ENCODE measurements around the gene DDX54. TPM values are rescaled to one million over a fixed set of nuclear protein-coding genes. Genes with fewer than 3 reads are reported as not detected.

DDX54 gene
- total RNA-seq, 2 donors from 2014 or later: 52.7 TPM

- Histone ChIP-seq H3K4me1 (no peaks in the 10 kb centered on the region), H3K4me3 (no peak overlapping the region), H3K36me3 (replicated peaks in 1 of 2; ENCODE audit: insufficient read depth in 1 of 2, low read depth in 2 of 2) (peaks cover 25 to 56% of the 10 kb centered on the region in 2 donors), H3K27ac (no peak overlapping the region), H3K27me3 (no peaks in the 10 kb centered on the region), H3K9me3 (no peaks in the 10 kb centered on the region)
- ATAC-seq: no peak
- TF ChIP-seq, protein P1, sequence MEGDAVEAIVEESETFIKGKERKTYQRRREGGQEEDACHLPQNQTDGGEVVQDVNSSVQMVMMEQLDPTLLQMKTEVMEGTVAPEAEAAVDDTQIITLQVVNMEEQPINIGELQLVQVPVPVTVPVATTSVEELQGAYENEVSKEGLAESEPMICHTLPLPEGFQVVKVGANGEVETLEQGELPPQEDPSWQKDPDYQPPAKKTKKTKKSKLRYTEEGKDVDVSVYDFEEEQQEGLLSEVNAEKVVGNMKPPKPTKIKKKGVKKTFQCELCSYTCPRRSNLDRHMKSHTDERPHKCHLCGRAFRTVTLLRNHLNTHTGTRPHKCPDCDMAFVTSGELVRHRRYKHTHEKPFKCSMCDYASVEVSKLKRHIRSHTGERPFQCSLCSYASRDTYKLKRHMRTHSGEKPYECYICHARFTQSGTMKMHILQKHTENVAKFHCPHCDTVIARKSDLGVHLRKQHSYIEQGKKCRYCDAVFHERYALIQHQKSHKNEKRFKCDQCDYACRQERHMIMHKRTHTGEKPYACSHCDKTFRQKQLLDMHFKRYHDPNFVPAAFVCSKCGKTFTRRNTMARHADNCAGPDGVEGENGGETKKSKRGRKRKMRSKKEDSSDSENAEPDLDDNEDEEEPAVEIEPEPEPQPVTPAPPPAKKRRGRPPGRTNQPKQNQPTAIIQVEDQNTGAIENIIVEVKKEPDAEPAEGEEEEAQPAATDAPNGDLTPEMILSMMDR (IDR thresholded peaks at IDR 0.05): no peak
- TF ChIP-seq POLR2A (IDR thresholded peaks at IDR 0.05): no peak
- no peak for DNase-seq
- intact Hi-C loops (cut with DNase I): loop anchor here (5.0 kb wide), 1 partner anchor 117 kb away; no protein-coding TSS in a partner anchor
- 87 to 91% methylated on average over 4 to 13 of the region's 13 CpGs for WGBS, 2 donors
These were observed 15.6 kb downstream of the DDX54 start for GRCh38 chr12:113169697-113170096.

DNA sequence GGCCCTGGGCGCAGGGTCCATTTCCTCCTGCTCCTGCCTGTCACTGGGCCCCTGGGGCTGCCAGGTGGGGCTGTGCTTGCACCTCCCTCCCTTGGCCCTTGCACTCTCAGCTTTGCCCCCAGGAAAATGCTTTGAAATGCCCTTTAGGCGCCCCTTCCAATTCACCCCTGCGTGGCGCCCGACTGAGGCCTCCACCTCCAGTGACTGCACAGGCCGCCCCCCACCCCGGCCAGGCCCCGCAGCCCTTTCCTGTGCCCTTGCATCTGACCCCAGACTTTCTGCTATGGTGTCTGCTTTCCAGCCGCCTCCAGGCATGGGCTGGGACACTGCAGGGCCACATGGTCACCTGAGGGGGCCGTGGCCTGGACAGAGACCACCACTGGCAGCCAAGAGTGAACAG, 17.4 kb downstream of the DDX54 start:
- no peaks in the 10 kb centered on the region for H3K9me3 ChIP-seq
- WGBS, 2 donors: 91% methylated on average over 7 to 10 of the region's 10 CpGs
- no peak overlapping the region for H3K4me3 ChIP-seq
- H3K27ac ChIP-seq: no peak overlapping the region
- DNase-seq: no peak
- peaks cover 3% of the 10 kb centered on the region for H3K4me1 ChIP-seq
- TF ChIP-seq POLR2A (IDR thresholded peaks at IDR 0.05): no peak
- TF ChIP-seq, protein P1 (IDR thresholded peaks at IDR 0.05): no peak
- H3K27me3 ChIP-seq: no peaks in the 10 kb centered on the region
- H3K36me3 ChIP-seq (replicated peaks in 1 of 2; ENCODE audit: insufficient read depth in 1 of 2, low read depth in 2 of 2): peaks cover 25 to 55% of the 10 kb centered on the region in 2 donors
- ATAC-seq: no peak
- intact Hi-C loops (cut with DNase I): no loop called here

DNA sequence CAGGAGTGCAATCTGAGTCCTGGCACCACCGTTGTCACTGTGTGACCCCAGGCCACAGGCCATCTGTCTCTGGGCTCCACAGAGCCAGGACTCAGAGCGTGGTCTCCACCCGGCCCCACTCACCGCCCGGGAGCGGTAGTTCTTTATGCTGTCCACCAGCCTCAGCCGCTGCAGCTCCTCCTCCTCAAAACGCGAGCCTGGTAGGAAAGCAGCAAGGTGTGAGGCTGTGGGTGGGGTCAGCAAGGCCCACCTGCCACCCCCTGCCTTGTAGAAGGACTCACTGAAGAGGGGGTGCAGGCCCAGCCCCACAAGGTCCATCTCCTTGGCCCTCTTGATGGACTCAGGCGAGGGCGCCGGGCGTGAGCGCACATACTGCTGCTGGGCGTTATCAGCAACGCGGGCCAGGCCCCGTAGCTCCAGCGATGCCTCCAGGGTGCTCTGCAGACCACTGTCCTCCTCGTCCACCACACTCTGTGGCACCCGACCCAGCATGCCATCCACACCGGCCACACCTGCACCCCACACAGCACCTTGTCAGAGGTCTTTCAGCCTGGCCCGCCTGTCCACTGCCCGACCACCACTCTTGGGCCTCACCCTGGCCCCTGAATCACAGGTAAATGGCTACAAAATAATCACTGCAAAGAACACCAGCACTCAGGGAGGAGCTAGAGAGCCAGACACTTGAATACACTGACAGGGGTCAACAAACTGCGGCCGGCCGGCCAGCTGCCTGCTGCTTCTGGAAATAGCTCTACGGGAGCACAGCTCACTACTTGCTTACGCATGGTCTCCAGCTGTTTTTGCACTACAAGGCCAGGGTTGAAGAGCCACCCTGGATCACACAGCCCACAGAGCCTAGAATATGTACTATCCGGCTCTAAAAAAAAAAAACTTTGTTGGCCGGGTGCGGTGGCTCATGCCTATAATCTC, 19.5 kb downstream of the DDX54 start:
- Histone ChIP-seq H3K4me1 (peaks cover 14% of the 10 kb centered on the region), H3K27ac (no peak overlapping the region), H3K9me3 (no peaks in the 10 kb centered on the region), H3K27me3 (no peaks in the 10 kb centered on the region), H3K36me3 (replicated peaks in 1 of 2; ENCODE audit: insufficient read depth in 1 of 2, low read depth in 2 of 2) (peaks cover 25 to 47% of the 10 kb centered on the region in 2 donors), H3K4me3 (no peak overlapping the region)
- ATAC-seq (no peak), DNase-seq (no peak)
- intact Hi-C loops (cut with DNase I): no loop called here
- 93 to 96% methylated on average over 23 to 32 of the region's 32 CpGs for WGBS, 2 donors
- no peak for TF ChIP-seq POLR2A (IDR thresholded peaks at IDR 0.05)
- TF ChIP-seq, protein P1 (IDR thresholded peaks at IDR 0.05): no peak

GRCh38 chr12:113164014-113164413, 21.3 kb downstream of the DDX54 start:
- DNase-seq (no peak), ATAC-seq (no peak)
- H3K27ac ChIP-seq: no peak overlapping the region
- no peaks in the 10 kb centered on the region for H3K27me3 ChIP-seq
- H3K4me1 ChIP-seq: peaks cover 14% of the 10 kb centered on the region
- no peak overlapping the region for H3K4me3 ChIP-seq
- intact Hi-C loops (cut with DNase I): no loop called here
- TF ChIP-seq, protein P1 (IDR thresholded peaks at IDR 0.05): no peak
- peaks cover 31 to 42% of the 10 kb centered on the region in 2 donors for H3K36me3 ChIP-seq (replicated peaks in 1 of 2; ENCODE audit: insufficient read depth in 1 of 2, low read depth in 2 of 2)
- WGBS, 2 donors: 96% methylated on average over 12 to 13 of the region's 13 CpGs
- H3K9me3 ChIP-seq: no peaks in the 10 kb centered on the region

DNA sequence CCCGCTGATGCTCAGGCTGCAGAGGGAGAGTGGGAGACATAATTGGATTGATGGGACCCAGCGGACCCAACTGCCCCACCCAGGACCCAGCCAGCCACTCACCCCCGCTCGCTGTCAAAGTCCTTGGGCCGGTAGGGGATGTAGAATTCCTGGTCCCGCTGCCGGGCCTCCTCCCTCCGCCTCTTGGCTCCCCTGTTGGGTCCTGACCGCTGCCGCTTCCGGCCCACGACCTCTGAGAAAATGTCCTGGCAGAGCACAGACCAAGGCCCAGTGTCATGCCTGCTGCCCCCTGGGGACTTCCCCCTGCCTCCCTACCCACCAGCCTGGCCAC, 22.3 kb downstream of the DDX54 start:
- TF ChIP-seq, protein P1 (IDR thresholded peaks at IDR 0.05): no peak
- no peak for TF ChIP-seq POLR2A (IDR thresholded peaks at IDR 0.05)
- no peaks in the 10 kb centered on the region for H3K27me3 ChIP-seq
- H3K36me3 ChIP-seq (replicated peaks in 1 of 2; ENCODE audit: insufficient read depth in 1 of 2, low read depth in 2 of 2): peaks cover 29 to 37% of the 10 kb centered on the region in 2 donors
- ATAC-seq (no peak), DNase-seq (no peak)
- no peak overlapping the region for H3K27ac ChIP-seq
- WGBS, 2 donors: 95% methylated on average over 8 to 12 of the region's 12 CpGs
- intact Hi-C loops (cut with DNase I): no loop called here
- H3K9me3 ChIP-seq: no peaks in the 10 kb centered on the region
- no peak overlapping the region for H3K4me3 ChIP-seq
- H3K4me1 ChIP-seq: peaks cover 14% of the 10 kb centered on the region

Measured in body of pancreas (tissue), 4 donors.